ENCODE data around the gene HOXC6.

The HOXC6 gene

GRCh38 chr12:54005853-54006558, 22.2 kb upstream of the HOXC6 start:
- peak; percentile 90 for TF ChIP-seq CTCF (IDR thresholded peaks at IDR 0.05; ENCODE audit: poor library complexity, severe bottlenecking)
- Histone ChIP-seq H3K4me1 (ENCODE audit: insufficient read depth, poor library complexity, severe bottlenecking) (no peaks in the 10 kb centered on the region), H3K27ac (ENCODE audit: poor library complexity, severe bottlenecking) (no peak overlapping the region), H3K27me3 (ENCODE audit: insufficient read depth, poor library complexity, severe bottlenecking) (peaks cover 87% of the 10 kb centered on the region), H3K4me3 (ENCODE audit: severe bottlenecking) (peak overlapping the region; percentile 5), H3K9me3 (ENCODE audit: severe bottlenecking) (no peaks in the 10 kb centered on the region), H3K36me3 (ENCODE audit: low read depth) (no peaks in the 10 kb centered on the region)
- DNase-seq (ENCODE audit: low spot score) (no peak), ATAC-seq (ENCODE audit: low read depth) (peak; percentile 71)

- Histone ChIP-seq H3K4me1 (ENCODE audit: insufficient read depth, poor library complexity, severe bottlenecking) (no peaks in the 10 kb centered on the region), H3K9me3 (ENCODE audit: severe bottlenecking) (no peaks in the 10 kb centered on the region), H3K27me3 (ENCODE audit: insufficient read depth, poor library complexity, severe bottlenecking) (peaks cover 87% of the 10 kb centered on the region), H3K27ac (ENCODE audit: poor library complexity, severe bottlenecking) (no peak overlapping the region), H3K36me3 (ENCODE audit: low read depth) (no peaks in the 10 kb centered on the region), H3K4me3 (ENCODE audit: severe bottlenecking) (no peak overlapping the region)
- ATAC-seq (ENCODE audit: low read depth) (no peak), DNase-seq (ENCODE audit: low spot score) (no peak)
- TF ChIP-seq CTCF (IDR thresholded peaks at IDR 0.05; ENCODE audit: poor library complexity, severe bottlenecking), result no peak
Measured at GRCh38 chr12:54006559-54007220, 21.6 kb upstream of the HOXC6 start.

- Histone ChIP-seq H3K36me3 (ENCODE audit: low read depth) (no peaks in the 10 kb centered on the region), H3K4me3 (ENCODE audit: severe bottlenecking) (no peak overlapping the region), H3K4me1 (ENCODE audit: insufficient read depth, poor library complexity, severe bottlenecking) (no peaks in the 10 kb centered on the region), H3K9me3 (ENCODE audit: severe bottlenecking) (no peaks in the 10 kb centered on the region), H3K27ac (ENCODE audit: poor library complexity, severe bottlenecking) (no peak overlapping the region), H3K27me3 (ENCODE audit: insufficient read depth, poor library complexity, severe bottlenecking) (peaks cover 85% of the 10 kb centered on the region)
- no peak for ATAC-seq (ENCODE audit: low read depth)
- TF ChIP-seq CTCF (IDR thresholded peaks at IDR 0.05; ENCODE audit: poor library complexity, severe bottlenecking), result no peak
- no peak for DNase-seq (ENCODE audit: low spot score)
Measured at GRCh38 chr12:54007538-54008259, 20.5 kb upstream of the HOXC6 start.

- H3K9me3 ChIP-seq (ENCODE audit: severe bottlenecking), result no peaks in the 10 kb centered on the region
- no peak overlapping the region for H3K27ac ChIP-seq (ENCODE audit: poor library complexity, severe bottlenecking)
- TF ChIP-seq CTCF (IDR thresholded peaks at IDR 0.05; ENCODE audit: poor library complexity, severe bottlenecking), result no peak
- no peaks in the 10 kb centered on the region for H3K36me3 ChIP-seq (ENCODE audit: low read depth)
- no peak overlapping the region for H3K4me3 ChIP-seq (ENCODE audit: severe bottlenecking)
- H3K27me3 ChIP-seq (ENCODE audit: insufficient read depth, poor library complexity, severe bottlenecking), result peaks cover 90% of the 10 kb centered on the region
- ATAC-seq (ENCODE audit: low read depth) (no peak), DNase-seq (ENCODE audit: low spot score) (no peak)
- no peaks in the 10 kb centered on the region for H3K4me1 ChIP-seq (ENCODE audit: insufficient read depth, poor library complexity, severe bottlenecking)
Measured at GRCh38 chr12:54008260-54008552, 20.0 kb upstream of the HOXC6 start.
